GM13977 (cell line): ENCODE results near the gene HSD3B2.
A peak's percentile ranks its signal among the peaks of the same experiment; 100 is the strongest.

ENCODE experiments used
- DNase-seq: peaks from one replicate; pipeline ENCODE4 v3.0.0; 2012; ENCODE audit warnings: low spot score
- in situ Hi-C: fragments of 300-500 bp; cut with MboI; formaldehyde crosslinking; loops from one replicate; pipeline ENCODE4 v1.12.0; 2022; ENCODE audit warnings: low sequenced_read_pairs, low pct_unique_long_range_greater_than_20kb, mixed read lengths, inconsistent platforms; ENCODE audit not compliant: unreplicated experiment
- TF ChIP-seq, protein P1 (sequence below): IDR thresholded peaks from 2 replicates; pipeline ENCODE4 v1.5.1; 2012; ENCODE audit warnings: mild to moderate bottlenecking, control low read depth; ENCODE audit not compliant: insufficient read depth; ENCODE audit errors: extremely low read depth, missing control alignments

HSD3B2 gene

DNA sequence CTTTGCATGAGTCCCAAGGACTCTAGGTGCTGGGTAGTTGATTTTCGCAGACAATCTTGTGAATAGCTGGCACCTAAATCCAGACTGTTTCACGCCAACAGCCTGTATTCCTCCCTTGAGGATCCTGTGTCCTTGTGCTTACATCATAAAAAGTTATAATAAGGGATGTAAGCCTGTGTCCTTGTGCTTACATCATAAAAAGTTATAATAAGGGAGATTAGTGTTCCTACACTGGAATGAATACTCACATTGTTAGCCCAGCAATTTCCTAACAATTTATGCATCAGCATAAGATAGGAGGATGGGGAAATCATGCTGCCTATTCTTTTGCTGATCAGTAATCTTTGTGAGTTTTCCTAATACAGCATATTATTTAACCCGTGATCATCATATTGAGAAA, 4.0 kb upstream of the HSD3B2 start:
- no peak for DNase-seq
- in situ Hi-C loops: no loop called here
- TF ChIP-seq, protein P1, sequence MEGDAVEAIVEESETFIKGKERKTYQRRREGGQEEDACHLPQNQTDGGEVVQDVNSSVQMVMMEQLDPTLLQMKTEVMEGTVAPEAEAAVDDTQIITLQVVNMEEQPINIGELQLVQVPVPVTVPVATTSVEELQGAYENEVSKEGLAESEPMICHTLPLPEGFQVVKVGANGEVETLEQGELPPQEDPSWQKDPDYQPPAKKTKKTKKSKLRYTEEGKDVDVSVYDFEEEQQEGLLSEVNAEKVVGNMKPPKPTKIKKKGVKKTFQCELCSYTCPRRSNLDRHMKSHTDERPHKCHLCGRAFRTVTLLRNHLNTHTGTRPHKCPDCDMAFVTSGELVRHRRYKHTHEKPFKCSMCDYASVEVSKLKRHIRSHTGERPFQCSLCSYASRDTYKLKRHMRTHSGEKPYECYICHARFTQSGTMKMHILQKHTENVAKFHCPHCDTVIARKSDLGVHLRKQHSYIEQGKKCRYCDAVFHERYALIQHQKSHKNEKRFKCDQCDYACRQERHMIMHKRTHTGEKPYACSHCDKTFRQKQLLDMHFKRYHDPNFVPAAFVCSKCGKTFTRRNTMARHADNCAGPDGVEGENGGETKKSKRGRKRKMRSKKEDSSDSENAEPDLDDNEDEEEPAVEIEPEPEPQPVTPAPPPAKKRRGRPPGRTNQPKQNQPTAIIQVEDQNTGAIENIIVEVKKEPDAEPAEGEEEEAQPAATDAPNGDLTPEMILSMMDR: no peak

GRCh38 chr1:119416006-119416640, 1.2 kb downstream of the HSD3B2 start:
- no peak for DNase-seq
- in situ Hi-C loops: no loop called here
- TF ChIP-seq, protein P1: no peak

GRCh38 chr1:119419109-119419508, 4.2 kb downstream of the HSD3B2 start:
- no peak for DNase-seq
- in situ Hi-C loops: no loop called here
- TF ChIP-seq, protein P1: no peak

GRCh38 chr1:119420638-119421037, 5.7 kb downstream of the HSD3B2 start:
- DNase-seq: no peak
- TF ChIP-seq, protein P1: no peak
- in situ Hi-C loops: no loop called here

GRCh38 chr1:119422631-119423030, 7.7 kb downstream of the HSD3B2 start:
- DNase-seq: peak; percentile 4
- TF ChIP-seq, protein P1: no peak
- in situ Hi-C loops: no loop called here

- in situ Hi-C loops: no loop called here
- TF ChIP-seq, protein P1: no peak
- no peak for DNase-seq
Measured at GRCh38 chr1:119428991-119429390, 14.0 kb downstream of the HSD3B2 start.
